CD4-positive, CD25-positive, alpha-beta regulatory T cell (primary cell): ENCODE measurements around the gene PRG3. TPM values are rescaled to one million over a fixed set of nuclear protein-coding genes. Genes with fewer than 3 reads are reported as not detected.

Source experiments
- ATAC-seq, 2 donors: fragments of 150-1000 bp; cut with Tn5 transposase; one replicate each; pipeline ENCODE4 v1.10.0; 2021; ENCODE audit warnings: low read depth in 2 of 2, moderate number of reproducible peaks in 2 of 2, moderate library complexity in 1 of 2
- DNase-seq, 3 donors: peaks; one replicate each; pipeline versions ENCODE4 v3.0.0 to v3.0.0-alpha.2; 2012 to 2022; ENCODE audit warnings: mixed read lengths in 1 of 3
- H3K27ac ChIP-seq: one replicate; pipeline ENCODE4 v1.7.0; 2013; ENCODE audit warnings: mild to moderate bottlenecking, low read length; ENCODE audit not compliant: insufficient read depth, poor library complexity, severe bottlenecking
- H3K27me3 ChIP-seq: one replicate; pipeline ENCODE4 v1.7.0; 2013; ENCODE audit warnings: low read length; ENCODE audit not compliant: control insufficient read depth, insufficient read depth
- H3K36me3 ChIP-seq: one replicate; pipeline ENCODE4 v1.7.0; 2013; ENCODE audit warnings: mild to moderate bottlenecking, low read length, moderate library complexity; ENCODE audit not compliant: control insufficient read depth, insufficient read depth
- H3K4me1 ChIP-seq: 2 replicates; pipeline ENCODE4 v1.7.0; 2013; ENCODE audit warnings: mild to moderate bottlenecking, low read length; ENCODE audit not compliant: insufficient read depth, control insufficient read depth, poor library complexity, severe bottlenecking
- H3K4me3 ChIP-seq: one replicate; pipeline ENCODE4 v1.7.0; 2013; ENCODE audit warnings: low read depth, mild to moderate bottlenecking, low read length, moderate library complexity
- H3K9me3 ChIP-seq, 2 experiments: 1 replicate in 1 of 2; 2 replicates in 1 of 2; pipeline ENCODE4 v1.7.0; 2013; ENCODE audit warnings: low read length in 2 of 2, mild to moderate bottlenecking in 1 of 2, moderate library complexity in 1 of 2; ENCODE audit not compliant: control insufficient read depth in 2 of 2
- H3K27ac Mint-ChIP-seq, 3 donors: one replicate each; pipeline ENCODE4 v1.8.0; 2020 to 2022; ENCODE audit warnings: mild to moderate bottlenecking in 3 of 3, mixed read lengths in 3 of 3, moderate library complexity in 2 of 3
- H3K27me3 Mint-ChIP-seq: one replicate; pipeline ENCODE4 v1.8.0; 2022; ENCODE audit warnings: mild to moderate bottlenecking, mixed read lengths
- H3K36me3 Mint-ChIP-seq: one replicate; pipeline ENCODE4 v1.8.0; 2020; ENCODE audit warnings: mixed read lengths
- H3K4me1 Mint-ChIP-seq, 4 donors: one replicate each; pipeline ENCODE4 v1.8.0; 2020 to 2022; ENCODE audit warnings: mixed read lengths in 4 of 4, mild to moderate bottlenecking in 1 of 4
- H3K4me3 Mint-ChIP-seq, 4 donors: one replicate each; pipeline ENCODE4 v1.8.0; 2020 to 2022; ENCODE audit warnings: mild to moderate bottlenecking in 4 of 4, mixed read lengths in 4 of 4, moderate library complexity in 3 of 4
- H3K9me3 Mint-ChIP-seq, 7 donors: one replicate each; pipeline ENCODE4 v1.8.0; 2020 to 2022; ENCODE audit warnings: mixed read lengths in 7 of 7, mild to moderate bottlenecking in 3 of 7, moderate library complexity in 2 of 7
- polyA plus RNA-seq, 4 donors: library from polyadenylated mRNA; unstranded; fragments of 300-500 nt; fragmentation: Illumina TruSeq; gene quantifications; one replicate each; pipeline ENCODE4 v1.2.3, GENCODE V29; 2021
- total RNA-seq: library from RNA; stranded (reverse); gene quantifications from one replicate; pipeline ENCODE4 v1.2.3, GENCODE V29; 2022

The PRG3 gene
- total and polyA plus RNA-seq, 5 donors from 2014 or later, result not detected

GRCh38 chr11:57417056-57417455 is 36.1 kb upstream of the PRG3 start:
- Mint-ChIP-seq H3K36me3 (peaks cover 56% of the 10 kb centered on the region), H3K27me3 (no peaks in the 10 kb centered on the region), H3K9me3 (no peaks in the 10 kb centered on the region), H3K4me3 (no peak overlapping the region), H3K27ac (no peak overlapping the region), H3K4me1 (peaks cover 6 to 14% (median 9%) of the 10 kb centered on the region in 4 donors)
- no peaks in the 10 kb centered on the region for H3K4me1 ChIP-seq
- H3K4me3 ChIP-seq, result no peak overlapping the region
- no peak overlapping the region for H3K27ac ChIP-seq
- no peaks in the 10 kb centered on the region for H3K27me3 ChIP-seq
- no peaks in the 10 kb centered on the region for H3K9me3 ChIP-seq
- ATAC-seq, result no peak
- no peak for DNase-seq
- H3K36me3 ChIP-seq, result peaks cover 64% of the 10 kb centered on the region

GRCh38 chr11:57416436-57416835 is 35.5 kb upstream of the PRG3 start:
- peaks cover 54% of the 10 kb centered on the region for H3K36me3 Mint-ChIP-seq

GRCh38 chr11:57414612-57415212 is 33.8 kb upstream of the PRG3 start:
- Mint-ChIP-seq H3K27me3 (no peaks in the 10 kb centered on the region), H3K9me3 (no peaks in the 10 kb centered on the region), H3K4me3 (no peak overlapping the region), H3K27ac (no peak overlapping the region), H3K4me1 (peaks cover 0 to 16% (median 9%) of the 10 kb centered on the region in 4 donors), H3K36me3 (peaks cover 58% of the 10 kb centered on the region)
- Histone ChIP-seq H3K9me3 (no peaks in the 10 kb centered on the region), H3K4me3 (no peak overlapping the region), H3K27me3 (no peaks in the 10 kb centered on the region), H3K36me3 (peaks cover 77% of the 10 kb centered on the region), H3K27ac (no peak overlapping the region), H3K4me1 (no peaks in the 10 kb centered on the region)
- no peak for ATAC-seq
- DNase-seq, result no peak

More at GRCh38 chr11:57416436-57416835, 35.5 kb upstream of the PRG3 start:
- ATAC-seq (no peak), DNase-seq (no peak)
- H3K27ac ChIP-seq, result no peak overlapping the region
- Mint-ChIP-seq H3K4me3 (no peak overlapping the region), H3K9me3 (no peaks in the 10 kb centered on the region), H3K27me3 (no peaks in the 10 kb centered on the region), H3K27ac (no peak overlapping the region), H3K4me1 (peaks cover under 1 to 12% (median 9%) of the 10 kb centered on the region in 4 donors)
- H3K9me3 ChIP-seq, result no peaks in the 10 kb centered on the region
- no peaks in the 10 kb centered on the region for H3K27me3 ChIP-seq
- H3K4me3 ChIP-seq, result no peak overlapping the region
- H3K36me3 ChIP-seq, result peaks cover 69% of the 10 kb centered on the region
- no peaks in the 10 kb centered on the region for H3K4me1 ChIP-seq

- Histone ChIP-seq H3K9me3 (no peaks in the 10 kb centered on the region), H3K27me3 (no peaks in the 10 kb centered on the region), H3K36me3 (peaks cover 84% of the 10 kb centered on the region), H3K4me3 (no peak overlapping the region), H3K27ac (no peak overlapping the region), H3K4me1 (no peaks in the 10 kb centered on the region)
- DNase-seq, result no peak
- H3K4me3 Mint-ChIP-seq, result no peak overlapping the region
- ATAC-seq, result no peak
- H3K27me3 Mint-ChIP-seq, result no peaks in the 10 kb centered on the region
- H3K4me1 Mint-ChIP-seq, result peaks cover 0 to 16% (median 9%) of the 10 kb centered on the region in 4 donors
- H3K27ac Mint-ChIP-seq, result peak overlapping the region in 1 of 3 donors; percentile 72
- peaks cover 62% of the 10 kb centered on the region for H3K36me3 Mint-ChIP-seq
- no peaks in the 10 kb centered on the region for H3K9me3 Mint-ChIP-seq
These were observed 32.7 kb upstream of the PRG3 start for GRCh38 chr11:57413681-57414080.

- Mint-ChIP-seq H3K4me1 (peaks cover 10 to 16% (median 11%) of the 10 kb centered on the region in 4 donors), H3K4me3 (no peak overlapping the region), H3K27me3 (no peaks in the 10 kb centered on the region), H3K36me3 (peaks cover 66% of the 10 kb centered on the region), H3K27ac (no peak overlapping the region), H3K9me3 (no peaks in the 10 kb centered on the region)
- no peak for ATAC-seq
- DNase-seq, result no peak
- Histone ChIP-seq H3K27ac (no peak overlapping the region), H3K9me3 (no peaks in the 10 kb centered on the region), H3K4me1 (no peaks in the 10 kb centered on the region), H3K36me3 (peaks cover 81% of the 10 kb centered on the region), H3K4me3 (no peak overlapping the region), H3K27me3 (no peaks in the 10 kb centered on the region)
These were observed 29.3 kb upstream of the PRG3 start for GRCh38 chr11:57410287-57410686.

GRCh38 chr11:57409321-57410100 is 28.6 kb upstream of the PRG3 start:
- Histone ChIP-seq H3K9me3 (no peaks in the 10 kb centered on the region), H3K36me3 (peaks cover 73% of the 10 kb centered on the region)
- no peak for ATAC-seq

GRCh38 chr11:57408771-57409170 is 27.8 kb upstream of the PRG3 start:
- H3K9me3 ChIP-seq, result no peaks in the 10 kb centered on the region
- no peaks in the 10 kb centered on the region for H3K27me3 Mint-ChIP-seq
- no peak for DNase-seq
- no peak overlapping the region for H3K27ac ChIP-seq
- peaks cover 7 to 16% (median 10%) of the 10 kb centered on the region in 4 donors for H3K4me1 Mint-ChIP-seq
- no peak overlapping the region for H3K4me3 ChIP-seq
- ATAC-seq, result no peak
- H3K27me3 ChIP-seq, result no peaks in the 10 kb centered on the region
- H3K27ac Mint-ChIP-seq, result no peak overlapping the region
- no peaks in the 10 kb centered on the region for H3K4me1 ChIP-seq
- no peaks in the 10 kb centered on the region for H3K9me3 Mint-ChIP-seq
- peaks cover 67% of the 10 kb centered on the region for H3K36me3 ChIP-seq
- H3K36me3 Mint-ChIP-seq, result peaks cover 58% of the 10 kb centered on the region
- no peak overlapping the region for H3K4me3 Mint-ChIP-seq

More at GRCh38 chr11:57409321-57410100, 28.6 kb upstream of the PRG3 start:
- Mint-ChIP-seq H3K9me3 (no peaks in the 10 kb centered on the region), H3K4me3 (no peak overlapping the region), H3K27ac (no peak overlapping the region), H3K36me3 (peaks cover 62% of the 10 kb centered on the region), H3K4me1 (peaks cover 9 to 16% (median 11%) of the 10 kb centered on the region in 4 donors), H3K27me3 (no peaks in the 10 kb centered on the region)
- Histone ChIP-seq H3K4me1 (no peaks in the 10 kb centered on the region), H3K27me3 (no peaks in the 10 kb centered on the region), H3K27ac (no peak overlapping the region), H3K4me3 (no peak overlapping the region)
- DNase-seq, result no peak
